Glutamatergic neuron (in vitro differentiated cells): Measurements from ENCODE around the gene PLPP2. TPM values are rescaled to one million over a fixed set of nuclear protein-coding genes. Genes with fewer than 3 reads are reported as not detected.

Experiments used
- DNase-seq: peaks from one replicate; pipeline ENCODE4 v3.0.0; 2022
- H3K27ac Mint-ChIP-seq: one replicate; pipeline ENCODE4 v1.8.0; 2020; ENCODE audit warnings: mild to moderate bottlenecking, mixed read lengths, inconsistent platforms; ENCODE audit not compliant: unreplicated experiment
- H3K27me3 Mint-ChIP-seq: one replicate; pipeline ENCODE4 v1.8.0; 2020; ENCODE audit warnings: mild to moderate bottlenecking, moderate library complexity, mixed read lengths, inconsistent platforms; ENCODE audit not compliant: unreplicated experiment
- H3K36me3 Mint-ChIP-seq: one replicate; pipeline ENCODE4 v1.8.0; 2020; ENCODE audit warnings: mild to moderate bottlenecking, mixed read lengths, inconsistent platforms; ENCODE audit not compliant: unreplicated experiment
- H3K4me1 Mint-ChIP-seq: one replicate; pipeline ENCODE4 v1.8.0; 2020; ENCODE audit warnings: mild to moderate bottlenecking, low read depth, mixed read lengths, inconsistent platforms; ENCODE audit not compliant: unreplicated experiment
- H3K4me3 Mint-ChIP-seq: one replicate; pipeline ENCODE4 v1.8.0; 2020; ENCODE audit warnings: mild to moderate bottlenecking, mixed read lengths, inconsistent platforms; ENCODE audit not compliant: unreplicated experiment
- H3K9me3 Mint-ChIP-seq: one replicate; pipeline ENCODE4 v1.8.0; 2020; ENCODE audit warnings: mild to moderate bottlenecking, moderate library complexity, mixed read lengths, inconsistent platforms; ENCODE audit not compliant: unreplicated experiment
- CTCF ChIP-seq: fragments of 200-600 bp; sonication (generic); IDR thresholded peaks from one replicate; pipeline ENCODE4 v1.5.0; 2021; ENCODE audit not compliant: partially characterized antibody, unreplicated experiment
- total RNA-seq: library from RNA; stranded (reverse); fragmentation: NEBNext Ultra II Directional; extraction: Animal tissue kit (Norgen Biotek cat#: 25700); gene quantifications from one replicate; pipeline ENCODE4 v1.2.1, GENCODE V29; 2021; ENCODE audit not compliant: unreplicated experiment

PLPP2 gene
- total RNA-seq, 1 donor from 2014 or later: 0.64 TPM

- Mint-ChIP-seq H3K27ac (no peak overlapping the region), H3K4me1 (peaks cover 5% of the 10 kb centered on the region), H3K36me3 (no peaks in the 10 kb centered on the region), H3K9me3 (no peaks in the 10 kb centered on the region), H3K27me3 (peaks cover 2% of the 10 kb centered on the region), H3K4me3 (peak overlapping the region; percentile 3)
- DNase-seq: no peak
- TF ChIP-seq CTCF: no peak
Observed at GRCh38 chr19:279231-279630, 12.0 kb downstream of the PLPP2 start.

GRCh38 chr19:277581-278165 lies 13.5 kb downstream of the PLPP2 start:
- peaks cover 2% of the 10 kb centered on the region for H3K27me3 Mint-ChIP-seq
- no peaks in the 10 kb centered on the region for H3K9me3 Mint-ChIP-seq
- H3K36me3 Mint-ChIP-seq: no peaks in the 10 kb centered on the region
- no peak overlapping the region for H3K27ac Mint-ChIP-seq
- H3K4me3 Mint-ChIP-seq: no peak overlapping the region
- no peak for DNase-seq
- peaks cover 5% of the 10 kb centered on the region for H3K4me1 Mint-ChIP-seq
- no peak for TF ChIP-seq CTCF

GRCh38 chr19:277131-277530 lies 14.1 kb downstream of the PLPP2 start:
- H3K27ac Mint-ChIP-seq: no peak overlapping the region
- DNase-seq: no peak
- no peak overlapping the region for H3K4me3 Mint-ChIP-seq
- H3K4me1 Mint-ChIP-seq: peaks cover 5% of the 10 kb centered on the region
- no peaks in the 10 kb centered on the region for H3K9me3 Mint-ChIP-seq
- H3K36me3 Mint-ChIP-seq: no peaks in the 10 kb centered on the region
- TF ChIP-seq CTCF: no peak
- peaks cover 2% of the 10 kb centered on the region for H3K27me3 Mint-ChIP-seq

- TF ChIP-seq CTCF: no peak
- no peak overlapping the region for H3K4me3 Mint-ChIP-seq
- no peaks in the 10 kb centered on the region for H3K36me3 Mint-ChIP-seq
- no peak overlapping the region for H3K27ac Mint-ChIP-seq
- peaks cover 5% of the 10 kb centered on the region for H3K4me1 Mint-ChIP-seq
- no peak for DNase-seq
- no peaks in the 10 kb centered on the region for H3K9me3 Mint-ChIP-seq
- H3K27me3 Mint-ChIP-seq: peaks cover 2% of the 10 kb centered on the region
Observed at GRCh38 chr19:275958-276646, 15.1 kb downstream of the PLPP2 start.

GRCh38 chr19:275000-275399 lies 16.2 kb downstream of the PLPP2 start:
- Mint-ChIP-seq H3K27me3 (peaks cover 2% of the 10 kb centered on the region), H3K27ac (no peak overlapping the region), H3K4me3 (no peak overlapping the region), H3K36me3 (no peaks in the 10 kb centered on the region), H3K9me3 (no peaks in the 10 kb centered on the region), H3K4me1 (peaks cover 5% of the 10 kb centered on the region)
- no peak for TF ChIP-seq CTCF
- no peak for DNase-seq
